GM19238 (cell line): ENCODE results near the gene NAA16.
"Not testable (repeated sequence)": the region's sequence is repeated elsewhere in the genome, so short reads cannot be mapped to it uniquely, and the experiment has no call there.

ENCODE experiments used
- DNase-seq: peaks from one replicate; pipeline ENCODE4 v3.0.0; 2011; ENCODE audit warnings: low spot score; ENCODE audit not compliant: insufficient read length

NAA16 gene

DNA sequence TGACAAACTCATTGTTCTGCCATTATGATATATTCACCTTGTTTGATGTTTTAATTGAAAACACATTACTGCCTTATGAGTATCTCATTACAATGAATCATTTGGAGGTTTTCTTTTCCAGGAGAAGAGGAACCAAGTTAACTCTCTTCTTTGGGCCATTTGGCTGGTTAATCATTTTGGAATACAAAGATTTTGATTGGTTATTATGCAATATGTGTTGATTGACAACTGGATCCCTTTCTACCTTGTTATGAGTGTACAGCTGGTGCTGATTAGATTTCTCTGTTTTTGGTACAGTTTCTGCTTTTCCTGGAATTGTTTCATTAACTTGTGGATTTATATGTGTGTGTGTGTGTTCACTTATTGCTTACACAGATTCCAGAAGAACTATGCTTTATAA lies 97.1 kb downstream of the NAA16 start:
- no peak for DNase-seq

DNA sequence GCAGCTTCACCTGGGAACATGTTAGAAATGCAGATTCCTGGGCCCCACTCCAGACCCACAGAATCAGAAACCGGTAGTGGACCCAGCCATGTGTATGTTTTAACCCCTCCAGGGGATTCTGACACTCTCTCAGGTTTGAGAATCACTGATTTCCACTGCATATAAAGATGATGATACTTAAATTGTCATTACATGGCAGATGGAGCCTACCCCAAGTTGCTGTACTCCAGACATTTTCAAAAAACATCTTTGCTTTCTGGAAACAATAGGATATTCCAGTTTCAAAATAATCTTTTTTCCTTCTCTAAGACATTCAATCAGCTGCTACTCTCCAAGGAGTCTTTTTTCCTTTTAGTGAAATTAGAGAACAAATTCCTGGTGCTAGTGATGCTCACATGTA lies 97.7 kb downstream of the NAA16 start:
- no peak for DNase-seq

GRCh38 chr13:41409611-41410010 lies 98.5 kb downstream of the NAA16 start:
- no peak for DNase-seq

DNA sequence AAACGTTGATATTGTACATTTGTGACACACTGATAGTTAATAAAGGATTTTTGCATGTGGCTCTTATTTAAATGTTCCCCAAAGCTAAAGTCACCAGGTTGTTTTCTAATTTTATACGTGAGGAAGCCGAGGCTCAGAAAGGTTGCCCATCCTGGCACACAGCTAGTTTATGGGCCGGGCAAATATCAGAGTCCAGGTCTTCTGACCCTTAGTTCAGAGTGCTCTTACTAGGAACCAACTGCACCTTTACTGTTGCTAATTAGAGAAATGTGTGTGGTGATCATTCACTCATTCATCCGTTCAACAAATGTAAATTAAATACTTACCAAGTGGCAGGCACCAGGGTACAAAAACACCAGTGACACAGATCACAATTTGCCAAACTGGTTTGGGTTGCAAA lies 100.0 kb downstream of the NAA16 start:
- no peak for DNase-seq

DNA sequence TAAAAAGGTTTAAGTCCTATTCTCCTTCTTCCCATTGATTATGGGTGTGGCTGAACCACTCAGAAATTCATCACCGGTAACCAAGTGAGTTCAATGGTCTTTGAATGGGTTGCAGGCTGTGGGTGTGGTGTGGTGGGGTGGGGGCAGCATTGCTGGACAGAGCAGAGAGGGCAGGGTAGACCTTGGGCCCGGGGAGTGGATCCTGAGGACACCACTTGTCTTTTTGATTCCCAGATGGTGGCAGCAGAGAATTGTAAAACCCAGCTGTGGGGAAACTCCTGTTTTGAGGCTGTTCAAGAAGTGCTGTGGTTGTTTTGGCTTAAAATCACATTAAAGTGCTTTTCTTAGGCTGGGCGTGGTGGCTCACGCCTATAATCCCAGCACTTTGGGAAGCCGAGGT lies 100.5 kb downstream of the NAA16 start:
- no peak for DNase-seq

DNA sequence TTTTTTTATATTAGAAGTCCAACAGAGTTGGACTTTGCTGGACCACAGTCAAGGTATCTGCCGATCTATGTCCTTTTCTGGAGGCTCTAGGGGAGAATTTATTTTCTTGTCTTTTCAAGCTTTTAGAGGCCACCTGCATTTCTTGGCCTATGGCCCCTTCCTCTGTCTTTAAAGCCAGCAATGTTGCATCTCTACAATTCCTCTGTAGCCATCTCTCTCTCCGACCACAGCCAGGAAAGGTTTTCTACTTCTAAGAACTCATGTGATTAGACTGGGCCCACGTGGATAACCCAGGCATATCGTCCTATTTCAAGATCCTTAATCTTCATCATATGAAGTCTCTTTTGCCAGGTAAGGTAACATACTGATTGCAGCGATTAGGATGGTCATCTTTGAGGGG lies 102.8 kb downstream of the NAA16 start:
- DNase-seq: no peak

DNA sequence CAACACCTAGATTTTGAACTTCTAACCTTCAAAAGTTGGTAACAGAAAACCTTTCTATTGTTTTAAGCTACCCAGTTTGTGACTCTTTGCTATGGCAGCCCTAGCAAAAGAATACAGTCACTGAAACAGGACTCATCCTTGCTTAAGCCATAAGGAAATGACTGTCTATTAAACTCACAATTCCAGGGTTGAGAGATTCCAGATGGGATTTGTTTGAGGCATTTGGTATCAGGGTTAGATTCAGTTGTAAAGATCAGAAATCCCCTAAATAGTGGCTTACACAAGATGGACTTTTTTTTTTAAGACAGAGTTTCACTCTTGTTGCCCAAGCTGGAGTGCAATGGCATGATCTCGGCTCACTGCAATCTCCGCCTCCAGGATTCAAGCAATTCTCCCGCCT lies 105.2 kb downstream of the NAA16 start:
- no peak for DNase-seq

- no peak for DNase-seq
These were observed 107.0 kb downstream of the NAA16 start for GRCh38 chr13:41418027-41418426.

- DNase-seq: no peak
These were observed 107.7 kb downstream of the NAA16 start for GRCh38 chr13:41418731-41419130.

- DNase-seq: no peak
These were observed 108.1 kb downstream of the NAA16 start for GRCh38 chr13:41419206-41419605.

- no peak for DNase-seq
These were observed 109.1 kb downstream of the NAA16 start for GRCh38 chr13:41420146-41420545.

GRCh38 chr13:41421330-41421729 lies 110.3 kb downstream of the NAA16 start:
- not testable (repeated sequence) for DNase-seq

DNA sequence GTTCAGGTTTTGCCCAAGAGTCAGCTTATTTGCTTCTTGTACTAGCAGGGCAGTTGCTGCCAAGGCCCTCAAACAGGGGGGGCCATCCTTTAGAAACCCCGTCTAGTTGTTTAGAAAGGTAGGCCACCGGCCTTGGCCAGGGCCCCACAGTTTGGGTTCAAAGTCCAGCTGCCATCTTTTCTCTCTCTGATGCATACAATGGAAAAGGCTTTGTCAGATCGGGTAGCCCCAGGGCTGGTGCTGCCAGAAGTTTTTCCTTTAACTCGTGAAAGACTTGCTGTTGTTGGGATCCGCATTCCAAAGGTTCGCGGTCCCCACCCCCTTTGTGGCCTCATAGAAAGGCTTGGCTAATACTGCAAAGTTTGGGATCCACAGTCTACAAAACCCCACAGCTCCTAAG lies 110.9 kb downstream of the NAA16 start:
- not testable (repeated sequence) for DNase-seq

DNA sequence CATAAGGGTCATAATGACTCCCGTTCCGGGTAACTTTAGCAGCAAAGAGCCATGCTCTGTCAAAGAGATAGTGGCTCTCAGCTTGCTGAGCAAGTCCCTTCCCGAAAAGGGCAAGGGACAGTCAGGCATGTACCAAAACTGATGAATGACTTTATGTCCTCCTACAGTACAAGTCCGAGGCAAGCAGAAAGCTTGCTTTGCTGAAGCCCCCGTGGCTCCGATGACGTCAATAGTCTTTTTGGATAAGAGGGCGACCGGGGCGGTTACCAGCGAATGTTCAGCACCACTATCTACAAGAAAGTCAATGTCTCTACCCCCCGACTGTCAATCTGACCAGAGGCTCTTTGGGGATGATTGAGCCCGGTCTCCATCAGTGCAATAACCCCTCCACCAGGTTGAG lies 112.2 kb downstream of the NAA16 start:
- not testable (repeated sequence) for DNase-seq

DNA sequence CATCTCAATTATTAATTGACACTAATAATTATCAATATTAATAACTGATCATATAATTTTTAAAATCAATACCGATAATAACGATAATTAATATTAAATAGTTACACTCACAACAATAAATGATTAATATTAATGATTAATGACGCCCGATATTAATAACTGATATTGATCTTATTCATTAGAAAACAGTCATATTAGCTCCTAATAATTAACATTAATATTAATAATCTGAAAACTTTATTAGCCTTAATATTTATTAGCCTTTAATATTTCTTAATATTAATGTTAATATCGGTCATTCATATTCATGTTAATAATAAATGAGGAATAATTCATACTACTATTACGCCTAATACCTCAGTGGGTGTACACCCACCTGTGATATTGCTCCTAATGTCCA lies 113.6 kb downstream of the NAA16 start:
- DNase-seq: not testable (repeated sequence)

- DNase-seq: no peak
These were observed 115.0 kb downstream of the NAA16 start for GRCh38 chr13:41426047-41426446.
